Peyer's patch (tissue), 4 donors: ENCODE data around the gene RCOR2. TPM values are rescaled to one million over a fixed set of nuclear protein-coding genes. Genes with fewer than 3 reads are reported as not detected.

Source experiments
- DNase-seq, 3 donors: peaks; one replicate each; pipeline ENCODE4 v3.0.0-alpha.2; 2017 to 2019
- H3K27ac ChIP-seq, 4 donors: fragments of 200-600 bp; sonication (generic); one replicate each; pipeline ENCODE4 v1.5.1; 2016 to 2019
- H3K27me3 ChIP-seq, 2 donors: fragments of 200-600 bp; sonication (generic); one replicate each; pipeline ENCODE4 v1.5.1; 2019
- H3K36me3 ChIP-seq, 3 donors: fragments of 200-600 bp; sonication (generic); one replicate each; pipeline ENCODE4 v1.5.1; 2016 to 2019
- H3K4me1 ChIP-seq, 4 donors: fragments of 200-600 bp; sonication (generic); one replicate each; pipeline ENCODE4 v1.5.1; 2016 to 2019
- H3K4me3 ChIP-seq, 4 donors: fragments of 200-600 bp; sonication (generic); 1 replicate in 3 of 4; 2 replicates in 1 of 4; pipeline ENCODE4 v1.5.1; 2016 to 2019; ENCODE audit warnings: mild to moderate bottlenecking in 1 of 4
- H3K9me3 ChIP-seq, 4 donors: fragments of 200-600 bp; sonication (generic); one replicate each; pipeline ENCODE4 v1.5.1; 2016 to 2019; ENCODE audit warnings: mild to moderate bottlenecking in 1 of 4
- CTCF ChIP-seq, 6 experiments: fragments of 450-650 bp in 4 of 6; fragments of 200-600 bp in 2 of 6; sonication (generic) in 1 of 6; IDR thresholded peaks; one replicate each; pipeline ENCODE4 v1.5.1; 2017 to 2019; ENCODE audit warnings: antibody characterized with exemption in 6 of 6, mild to moderate bottlenecking in 3 of 6, moderate library complexity in 1 of 6
- POLR2A ChIP-seq, 2 donors: fragments of 450-650 bp; IDR thresholded peaks; one replicate each; pipeline ENCODE4 v1.5.1; 2017; ENCODE audit warnings: antibody characterized with exemption in 2 of 2, mild to moderate bottlenecking in 2 of 2, moderate library complexity in 2 of 2
- total RNA-seq, 4 donors: library from RNA; depleted of rRNA; stranded (reverse); fragments of >200 nt; gene quantifications; one replicate each; pipeline ENCODE4 v1.1.0, GENCODE V29; 2016

Gene RCOR2
- total RNA-seq, 4 donors from 2014 or later: 0.57 to 0.67 TPM; not detected in 2

DNA sequence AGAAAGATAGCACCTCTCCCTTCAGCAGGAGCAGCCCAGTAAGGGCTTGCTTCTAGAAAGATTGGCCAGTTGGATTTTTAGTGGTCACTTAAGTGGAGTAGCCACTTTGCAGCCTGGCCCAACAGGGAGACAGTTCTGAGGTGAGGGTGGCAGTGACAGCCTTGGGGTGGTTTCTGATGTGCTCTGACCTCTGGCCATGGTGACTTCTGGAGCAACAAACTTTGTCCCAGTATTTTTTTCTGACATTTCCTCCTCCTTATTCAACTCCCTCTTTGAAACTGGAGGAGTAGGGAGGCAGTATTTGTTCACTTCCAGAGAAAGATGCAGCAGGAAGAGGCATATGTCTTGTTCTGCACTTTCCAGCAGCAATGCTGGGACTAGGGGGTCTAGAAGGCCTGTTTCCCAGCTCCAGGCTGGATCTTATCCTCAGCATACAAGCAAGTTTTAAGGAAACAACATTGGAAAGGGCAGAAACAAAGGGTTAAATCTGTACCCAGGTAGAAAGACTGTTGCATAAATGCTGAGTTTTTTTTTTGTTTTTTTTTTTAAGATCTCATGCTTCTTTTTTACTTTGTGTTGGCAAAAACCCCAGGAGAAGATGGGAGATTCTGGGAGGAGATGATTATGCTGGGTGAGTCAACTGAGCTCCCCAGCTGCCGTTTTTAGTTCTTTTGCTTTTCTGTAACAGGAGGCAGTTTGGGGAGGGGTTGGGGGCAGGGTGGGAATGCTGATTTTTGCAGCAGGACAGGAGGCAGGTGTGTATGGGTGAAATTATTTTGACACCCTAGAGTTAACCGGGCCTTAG is 37.2 kb downstream of the RCOR2 start:
- Histone ChIP-seq H3K36me3 (peaks cover 0 to 3% (median 0%) of the 10 kb centered on the region in 3 donors), H3K4me1 (peaks cover 4 to 30% (median 8%) of the 10 kb centered on the region in 4 donors), H3K27me3 (no peaks in the 10 kb centered on the region), H3K9me3 (no peaks in the 10 kb centered on the region), H3K4me3 (no peak overlapping the region), H3K27ac (peak overlapping the region in 2 of 4 donors; percentile 22 to 50)
- TF ChIP-seq CTCF (IDR thresholded peaks at IDR 0.05): no peak
- TF ChIP-seq POLR2A (IDR thresholded peaks at IDR 0.05): no peak
- DNase-seq: no peak

DNA sequence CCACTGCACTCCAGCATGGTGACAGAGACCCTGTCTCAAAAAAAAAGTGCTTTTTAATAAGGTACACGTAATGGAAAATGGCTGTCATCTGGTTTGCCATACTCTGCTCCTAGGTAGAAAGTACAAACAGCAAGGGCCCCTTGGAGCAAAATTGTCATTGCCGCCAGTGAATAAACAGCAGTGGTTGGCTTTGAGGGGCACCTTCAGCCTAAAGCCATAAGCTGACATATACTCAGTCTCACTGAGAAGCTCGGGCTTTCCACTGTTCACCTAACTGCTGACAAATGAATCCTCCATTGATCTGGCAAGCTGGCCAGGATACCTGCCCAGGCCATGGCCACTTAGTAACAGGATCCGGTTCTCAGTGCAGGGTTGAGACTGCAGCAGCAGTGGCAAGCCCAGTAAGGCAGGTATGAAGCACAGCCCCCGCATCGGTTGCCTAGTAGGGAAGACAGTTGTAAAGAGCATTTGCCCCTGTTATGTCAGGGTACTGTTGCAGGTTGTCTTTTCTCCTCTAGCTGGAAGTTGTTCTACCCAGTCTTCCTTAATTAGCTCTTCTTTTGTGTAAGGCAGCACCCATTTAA is 39.2 kb downstream of the RCOR2 start:
- no peaks in the 10 kb centered on the region for H3K9me3 ChIP-seq
- H3K27me3 ChIP-seq: no peaks in the 10 kb centered on the region
- no peak for TF ChIP-seq POLR2A (IDR thresholded peaks at IDR 0.05)
- TF ChIP-seq CTCF (IDR thresholded peaks at IDR 0.05): no peak
- no peak overlapping the region for H3K27ac ChIP-seq
- DNase-seq: no peak
- peaks cover 3 to 39% (median 12%) of the 10 kb centered on the region in 4 donors for H3K4me1 ChIP-seq
- no peak overlapping the region for H3K4me3 ChIP-seq
- H3K36me3 ChIP-seq: peaks cover 0 to 3% (median 0%) of the 10 kb centered on the region in 3 donors

DNA sequence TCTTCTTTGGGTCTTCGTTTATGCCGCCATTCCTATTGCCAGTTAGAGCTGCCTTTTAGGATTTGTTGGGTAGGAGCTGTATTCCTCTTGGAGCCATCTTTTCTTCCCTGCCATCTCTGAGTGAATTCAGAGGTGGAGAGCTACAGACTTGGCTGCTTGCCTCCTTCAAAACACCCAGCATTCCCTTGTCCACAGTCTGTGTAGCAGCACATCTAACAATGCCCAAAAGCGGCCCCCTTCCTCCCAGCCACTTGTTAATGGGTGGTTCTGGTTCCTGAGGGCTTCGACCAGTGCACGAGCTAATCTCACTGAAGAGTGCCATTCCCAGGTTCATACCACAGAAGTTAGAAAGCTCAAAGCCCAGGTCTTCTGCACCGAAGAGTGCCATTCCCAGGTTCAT is 40.3 kb downstream of the RCOR2 start:
- Histone ChIP-seq H3K4me3 (no peak overlapping the region), H3K27me3 (no peaks in the 10 kb centered on the region), H3K4me1 (peaks cover 0 to 50% (median 15%) of the 10 kb centered on the region in 4 donors), H3K27ac (no peak overlapping the region), H3K9me3 (no peaks in the 10 kb centered on the region), H3K36me3 (peaks cover 0 to 3% (median 0%) of the 10 kb centered on the region in 3 donors)
- TF ChIP-seq POLR2A (IDR thresholded peaks at IDR 0.05) (no peak), CTCF (IDR thresholded peaks at IDR 0.05) (no peak)
- DNase-seq: no peak

DNA sequence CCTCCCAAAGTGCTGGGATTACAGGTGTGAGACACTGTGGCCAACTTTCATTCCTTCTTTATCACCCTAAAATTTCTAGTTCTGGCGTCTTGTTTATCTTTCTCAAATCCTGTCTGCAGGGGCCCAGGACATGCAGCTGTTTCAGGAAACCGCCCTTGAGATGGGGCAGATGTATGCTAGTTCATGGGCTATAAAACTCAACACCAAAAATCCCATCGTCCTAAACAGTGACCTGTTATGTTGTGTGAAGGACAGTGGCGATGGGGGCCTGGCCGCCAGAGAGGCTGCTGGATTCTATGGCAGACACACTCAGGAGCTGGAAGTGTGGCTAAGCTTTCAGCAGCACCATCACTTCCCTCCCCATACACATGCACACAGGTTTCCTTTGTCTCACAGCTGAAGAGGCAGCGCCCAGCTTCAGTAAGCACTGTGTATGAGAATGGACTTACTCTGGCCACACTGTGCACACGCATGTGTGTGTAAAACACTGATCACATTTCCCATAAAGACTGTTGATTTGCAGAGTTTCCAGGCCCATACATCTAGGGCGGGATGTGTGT is 41.4 kb downstream of the RCOR2 start:
- H3K4me3 ChIP-seq: no peak overlapping the region
- H3K9me3 ChIP-seq: no peaks in the 10 kb centered on the region
- TF ChIP-seq CTCF (IDR thresholded peaks at IDR 0.05): no peak
- TF ChIP-seq POLR2A (IDR thresholded peaks at IDR 0.05): no peak
- H3K36me3 ChIP-seq: peaks cover 0 to 3% (median 0%) of the 10 kb centered on the region in 3 donors
- DNase-seq: no peak
- no peak overlapping the region for H3K27ac ChIP-seq
- H3K4me1 ChIP-seq: peaks cover 5 to 58% (median 17%) of the 10 kb centered on the region in 4 donors
- H3K27me3 ChIP-seq: no peaks in the 10 kb centered on the region

DNA sequence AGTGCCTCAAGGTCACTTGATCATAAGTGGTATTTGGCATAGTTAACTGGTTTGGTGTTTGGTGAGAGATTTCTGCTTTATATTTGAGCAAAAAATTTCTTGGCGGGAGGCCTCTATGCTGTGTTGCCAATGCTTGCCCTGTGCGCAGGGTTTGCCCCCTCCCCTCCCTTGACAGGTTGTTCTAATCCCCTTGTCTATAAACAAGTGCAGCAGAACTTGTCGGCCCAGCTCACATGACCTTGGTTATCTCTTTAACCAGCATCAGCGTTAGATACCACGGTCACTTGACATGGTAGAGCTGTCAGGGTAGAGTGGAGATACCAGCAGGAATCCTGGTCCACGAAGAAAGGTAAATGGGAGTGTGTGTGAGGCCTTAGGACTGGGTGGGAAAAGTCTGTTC is 42.5 kb downstream of the RCOR2 start:
- TF ChIP-seq POLR2A (IDR thresholded peaks at IDR 0.05) (no peak), CTCF (IDR thresholded peaks at IDR 0.05) (no peak)
- Histone ChIP-seq H3K9me3 (no peaks in the 10 kb centered on the region), H3K4me1 (peaks cover 15 to 60% (median 19%) of the 10 kb centered on the region in 4 donors), H3K27ac (no peak overlapping the region), H3K27me3 (no peaks in the 10 kb centered on the region), H3K36me3 (peaks cover 0 to 3% (median 0%) of the 10 kb centered on the region in 3 donors), H3K4me3 (no peak overlapping the region)
- DNase-seq: peak in 1 of 3 donors; percentile 13
